GM21515 (cell line): ENCODE measurements around the gene SETD6.
"Not testable (repeated sequence)": the region's sequence is repeated elsewhere in the genome, so short reads cannot be mapped to it uniquely, and the experiment has no call there.

Experiments
- ATAC-seq: cut with Tn5 transposase; IDR thresholded peaks from one replicate; pipeline ENCODE4 v1.9.1; 2021; ENCODE audit not compliant: unreplicated experiment

The SETD6 gene

GRCh38 chr16:58515125-58515870 is at the start of gene SETD6:
Gene SETD6, plus strand, starts transcription at chr16:58515517. Its CDS starts 21 bp downstream, at chr16:58515538.
- peak; percentile 78 for ATAC-seq

- ATAC-seq = no peak
Observed at GRCh38 chr16:58465817-58466216, 49.5 kb upstream of the SETD6 start.

- no peak for ATAC-seq
Observed at GRCh38 chr16:58466396-58466795, 48.9 kb upstream of the SETD6 start.

GRCh38 chr16:58467905-58468304 is 47.4 kb upstream of the SETD6 start:
- ATAC-seq = no peak

- no peak for ATAC-seq
Observed at GRCh38 chr16:58471209-58471975, 43.9 kb upstream of the SETD6 start.

GRCh38 chr16:58472266-58472665 is 43.1 kb upstream of the SETD6 start:
- no peak for ATAC-seq

- ATAC-seq = no peak
Observed at GRCh38 chr16:58472827-58473226, 42.5 kb upstream of the SETD6 start.

GRCh38 chr16:58474296-58474695 is 41.0 kb upstream of the SETD6 start:
- ATAC-seq = no peak

GRCh38 chr16:58475091-58475619 is 40.2 kb upstream of the SETD6 start:
- ATAC-seq = no peak

GRCh38 chr16:58476791-58477190 is 38.5 kb upstream of the SETD6 start:
- no peak for ATAC-seq

- ATAC-seq = no peak
Observed at GRCh38 chr16:58478427-58478826, 36.9 kb upstream of the SETD6 start.

- ATAC-seq = no peak
Observed at GRCh38 chr16:58481226-58481869, 34.0 kb upstream of the SETD6 start.

GRCh38 chr16:58481931-58482330 is 33.4 kb upstream of the SETD6 start:
- no peak for ATAC-seq

- no peak for ATAC-seq
Observed at GRCh38 chr16:58485184-58485887, 30.0 kb upstream of the SETD6 start.

GRCh38 chr16:58487566-58488351 is 27.6 kb upstream of the SETD6 start:
- no peak for ATAC-seq

GRCh38 chr16:58488531-58488930 is 26.8 kb upstream of the SETD6 start:
- ATAC-seq = no peak

GRCh38 chr16:58490065-58490464 is 25.3 kb upstream of the SETD6 start:
- ATAC-seq = no peak

GRCh38 chr16:58490539-58490938 is 24.8 kb upstream of the SETD6 start:
- ATAC-seq = not testable (repeated sequence)

GRCh38 chr16:58492066-58492465 is 23.3 kb upstream of the SETD6 start:
- ATAC-seq = no peak

GRCh38 chr16:58492735-58493134 is 22.6 kb upstream of the SETD6 start:
- no peak for ATAC-seq
